Retinal pigment epithelial cell (primary cell): ENCODE data around the gene WDR44.

Source experiments
- DNase-seq: peaks from one replicate; pipeline ENCODE4 v3.0.0-alpha.2; 2010; ENCODE audit warnings: low read depth
- H3K4me3 ChIP-seq: 2 replicates; pipeline ENCODE4 v1.5.1; 2011; ENCODE audit warnings: mild to moderate bottlenecking, low read length, control low read depth, moderate library complexity
- TF ChIP-seq, protein P1 (sequence below): conservative IDR thresholded peaks from 2 replicates; pipeline ENCODE4 v1.5.1; 2011; ENCODE audit warnings: low read depth, low read length, control low read depth, inconsistent platforms

The WDR44 gene

DNA sequence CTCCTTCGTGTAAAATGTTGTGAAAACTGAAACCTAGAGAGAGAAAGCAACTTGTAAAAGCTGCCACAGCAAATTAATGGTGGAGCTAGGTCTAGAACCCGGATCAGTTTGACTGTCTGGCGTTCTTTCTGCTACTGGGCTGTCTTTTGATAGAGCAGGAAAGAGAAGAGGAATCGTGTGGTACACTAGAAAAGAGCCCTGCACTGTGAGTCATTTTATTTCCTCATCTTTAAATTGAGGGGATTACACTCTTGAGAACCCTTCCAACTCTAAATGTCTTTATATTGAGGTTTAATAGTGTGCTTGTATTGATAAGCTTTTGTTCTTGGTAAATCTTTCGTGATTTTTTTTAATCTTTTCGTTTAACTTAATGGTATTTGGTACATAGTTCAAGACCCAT lies 4.3 kb downstream of the WDR44 start:
- TF ChIP-seq, protein P1, sequence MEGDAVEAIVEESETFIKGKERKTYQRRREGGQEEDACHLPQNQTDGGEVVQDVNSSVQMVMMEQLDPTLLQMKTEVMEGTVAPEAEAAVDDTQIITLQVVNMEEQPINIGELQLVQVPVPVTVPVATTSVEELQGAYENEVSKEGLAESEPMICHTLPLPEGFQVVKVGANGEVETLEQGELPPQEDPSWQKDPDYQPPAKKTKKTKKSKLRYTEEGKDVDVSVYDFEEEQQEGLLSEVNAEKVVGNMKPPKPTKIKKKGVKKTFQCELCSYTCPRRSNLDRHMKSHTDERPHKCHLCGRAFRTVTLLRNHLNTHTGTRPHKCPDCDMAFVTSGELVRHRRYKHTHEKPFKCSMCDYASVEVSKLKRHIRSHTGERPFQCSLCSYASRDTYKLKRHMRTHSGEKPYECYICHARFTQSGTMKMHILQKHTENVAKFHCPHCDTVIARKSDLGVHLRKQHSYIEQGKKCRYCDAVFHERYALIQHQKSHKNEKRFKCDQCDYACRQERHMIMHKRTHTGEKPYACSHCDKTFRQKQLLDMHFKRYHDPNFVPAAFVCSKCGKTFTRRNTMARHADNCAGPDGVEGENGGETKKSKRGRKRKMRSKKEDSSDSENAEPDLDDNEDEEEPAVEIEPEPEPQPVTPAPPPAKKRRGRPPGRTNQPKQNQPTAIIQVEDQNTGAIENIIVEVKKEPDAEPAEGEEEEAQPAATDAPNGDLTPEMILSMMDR, result no peak
- no peak overlapping the region for H3K4me3 ChIP-seq

DNA sequence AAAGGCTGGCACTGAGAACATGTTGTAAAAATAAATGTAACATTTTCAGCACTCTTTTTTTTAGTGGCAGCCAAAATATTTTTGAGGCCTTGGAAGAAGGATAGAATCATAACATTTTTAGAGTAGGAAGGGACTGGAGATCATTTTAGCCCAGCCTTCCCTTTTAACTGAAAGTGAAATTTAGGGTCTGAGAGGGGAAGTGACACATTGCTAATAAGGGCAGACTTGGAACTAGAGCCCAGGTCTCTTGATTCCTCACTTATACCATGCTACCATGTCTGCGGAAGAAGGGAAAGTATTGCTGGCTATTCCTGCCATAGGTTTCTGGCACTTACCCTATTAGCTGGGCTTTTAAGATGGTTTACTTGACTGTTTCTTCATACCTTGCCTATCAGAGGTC lies 4.8 kb downstream of the WDR44 start:
- H3K4me3 ChIP-seq, result no peak overlapping the region
- TF ChIP-seq, protein P1, result no peak
- no peak for DNase-seq

More for the DNA sequence above, 4.3 kb downstream of the WDR44 start:
- DNase-seq, result no peak

- no peak overlapping the region for H3K4me3 ChIP-seq
- TF ChIP-seq, protein P1, result no peak
- no peak for DNase-seq
Measured at GRCh38 chrX:118352566-118352965, 6.7 kb downstream of the WDR44 start.

GRCh38 chrX:118353081-118353850 lies 7.4 kb downstream of the WDR44 start:
- H3K4me3 ChIP-seq, result no peak overlapping the region
- TF ChIP-seq, protein P1, result no peak
- DNase-seq, result no peak

DNA sequence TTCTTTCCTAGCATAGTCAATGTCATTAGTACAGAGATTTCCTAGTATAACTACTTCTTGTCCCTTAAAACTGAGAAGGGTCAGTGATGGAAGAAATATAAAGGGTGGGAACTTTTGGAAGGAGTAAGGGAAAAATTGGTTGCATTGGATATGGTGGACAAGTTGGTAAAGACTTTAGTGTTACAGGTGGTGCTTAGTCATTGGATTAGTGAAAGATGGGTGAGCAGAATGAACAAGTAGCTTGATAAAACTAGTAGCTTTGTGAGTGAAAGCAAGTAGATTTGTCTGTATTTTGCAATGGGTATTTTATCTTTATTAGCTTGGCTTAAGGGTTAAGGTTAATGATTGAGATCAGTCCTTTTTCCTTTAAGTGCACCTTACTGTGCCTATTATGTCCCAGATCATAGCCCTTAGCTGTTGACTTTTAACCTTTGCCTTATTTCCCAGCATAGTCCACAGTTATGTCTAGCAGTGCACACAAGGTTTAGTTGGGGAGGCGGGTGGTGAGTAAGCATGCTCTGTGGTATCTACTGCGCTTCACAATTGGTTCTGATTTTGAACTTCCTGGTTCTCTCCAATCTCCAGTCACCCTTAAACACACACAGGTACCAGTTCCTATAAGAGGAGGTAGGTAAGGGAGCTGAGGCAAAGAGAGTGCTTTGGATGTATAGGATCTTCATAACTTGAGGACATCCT lies 9.5 kb downstream of the WDR44 start:
- TF ChIP-seq, protein P1, result no peak
- H3K4me3 ChIP-seq, result no peak overlapping the region
- DNase-seq, result no peak

DNA sequence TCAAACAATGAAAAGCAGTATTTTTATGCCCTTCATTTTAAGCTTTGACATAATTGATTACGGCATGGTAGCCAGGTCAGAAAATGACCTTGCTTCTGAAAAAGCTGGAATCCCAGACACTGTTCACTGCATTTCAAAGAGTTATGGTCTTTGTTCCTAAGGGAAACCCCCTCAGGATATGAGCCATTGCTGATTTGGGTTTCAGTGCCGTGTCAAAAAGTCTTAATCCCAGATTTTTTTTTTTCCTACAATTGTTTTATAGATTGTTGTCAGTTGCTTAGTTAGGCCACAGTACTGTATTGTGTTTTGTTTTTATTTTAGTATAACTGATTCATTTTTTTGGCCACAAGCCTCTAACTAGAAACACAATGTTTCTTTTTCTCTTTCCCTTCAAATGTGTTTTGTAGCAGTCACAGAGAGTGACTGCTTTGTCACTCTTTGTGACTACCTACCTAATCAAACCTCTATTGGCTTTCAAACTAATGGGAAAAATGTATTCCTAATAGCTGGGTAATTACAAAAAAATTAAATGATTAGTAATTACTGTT lies 10.3 kb downstream of the WDR44 start:
- DNase-seq, result no peak
- no peak overlapping the region for H3K4me3 ChIP-seq
- TF ChIP-seq, protein P1, result no peak
